ENCODE data around the gene CRIP1.

The CRIP1 gene, protein sequence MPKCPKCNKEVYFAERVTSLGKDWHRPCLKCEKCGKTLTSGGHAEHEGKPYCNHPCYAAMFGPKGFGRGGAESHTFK

DNA sequence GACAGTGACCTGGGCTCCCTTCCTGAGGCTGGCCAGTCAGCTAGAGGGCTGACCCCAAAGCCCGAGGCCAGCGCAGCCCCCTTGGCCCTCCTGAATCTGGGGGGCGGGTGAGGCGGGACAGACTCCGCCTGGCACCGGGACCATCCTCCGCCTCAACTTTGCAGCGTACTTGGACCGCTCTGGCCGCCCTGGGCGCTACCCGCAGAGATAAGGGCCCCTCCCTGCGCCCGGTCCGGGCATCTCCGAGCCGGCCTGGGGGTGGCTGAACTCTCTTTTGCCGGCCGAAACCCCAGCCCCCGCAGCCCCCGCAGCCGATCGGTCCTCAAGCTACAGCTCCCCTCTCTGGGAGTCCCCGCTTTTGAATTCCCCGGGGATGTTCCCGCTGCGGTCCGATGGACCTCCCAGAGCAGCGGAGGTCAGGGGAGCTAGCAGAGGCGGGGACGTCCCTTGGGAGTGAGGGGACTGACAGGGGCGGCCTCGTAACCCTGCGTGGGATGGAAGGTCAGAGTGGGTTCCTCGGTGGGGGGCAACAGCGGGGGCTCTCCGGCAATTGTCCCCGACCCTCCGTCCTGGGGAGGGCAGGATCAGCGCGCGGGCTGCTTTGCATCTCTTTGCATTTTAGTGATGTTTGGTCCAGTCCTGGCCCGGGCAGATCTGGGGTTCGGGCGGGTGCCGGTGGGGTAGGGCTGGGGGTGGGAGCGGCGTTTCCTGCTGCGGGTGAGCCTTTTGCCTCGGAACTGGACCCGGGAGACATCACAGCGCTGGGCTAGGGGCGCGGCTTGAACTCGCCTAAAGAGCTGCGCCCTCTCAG, at the start of gene CRIP1:
Gene CRIP1 (plus strand): TSS at position 724 of the 811 bp plus-strand sequence. CDS start 374 bp downstream, outside the sequence.
- no peak for DNase-seq

DNA sequence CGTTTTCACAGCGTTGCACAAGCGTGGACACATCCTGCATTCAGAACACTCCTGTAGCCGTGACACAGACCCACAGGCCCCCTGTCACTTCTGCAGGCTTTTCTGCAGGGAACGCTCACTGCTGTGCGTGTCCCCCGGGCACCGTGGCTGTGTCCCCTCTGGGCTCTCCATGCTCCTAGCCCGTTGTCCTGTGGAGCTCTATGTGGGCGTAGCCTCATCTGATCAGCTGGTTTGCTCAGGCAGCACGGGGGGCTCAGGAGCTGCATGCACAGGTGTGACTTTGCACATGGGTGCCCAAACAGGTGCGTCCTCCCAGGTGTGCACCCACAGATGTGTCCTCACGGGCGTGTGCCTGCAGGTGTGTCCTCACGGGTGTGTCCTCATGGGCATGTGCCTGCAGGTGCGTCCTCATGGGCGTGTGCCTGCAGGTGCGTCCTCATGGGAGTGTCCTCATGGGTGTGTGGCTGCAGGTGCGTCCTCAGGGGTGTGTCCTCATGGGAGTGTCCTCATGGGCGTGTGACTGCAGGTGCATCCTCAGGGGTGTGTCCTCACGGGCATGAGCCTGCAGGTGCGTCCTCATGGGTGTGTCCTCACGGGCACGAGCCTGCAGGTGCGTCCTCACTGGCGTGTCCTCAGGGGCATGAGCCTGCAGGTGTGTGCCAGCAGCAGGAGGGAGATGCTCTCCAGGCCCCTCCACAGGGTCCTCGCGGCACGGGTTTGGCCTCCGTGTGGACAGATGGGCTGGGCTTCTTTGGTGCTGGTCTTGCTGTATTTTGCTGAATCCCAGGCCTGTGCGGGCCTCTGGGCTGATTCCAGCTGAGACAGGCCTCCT, 49.6 kb upstream of the CRIP1 start:
- DNase-seq = no peak

DNA sequence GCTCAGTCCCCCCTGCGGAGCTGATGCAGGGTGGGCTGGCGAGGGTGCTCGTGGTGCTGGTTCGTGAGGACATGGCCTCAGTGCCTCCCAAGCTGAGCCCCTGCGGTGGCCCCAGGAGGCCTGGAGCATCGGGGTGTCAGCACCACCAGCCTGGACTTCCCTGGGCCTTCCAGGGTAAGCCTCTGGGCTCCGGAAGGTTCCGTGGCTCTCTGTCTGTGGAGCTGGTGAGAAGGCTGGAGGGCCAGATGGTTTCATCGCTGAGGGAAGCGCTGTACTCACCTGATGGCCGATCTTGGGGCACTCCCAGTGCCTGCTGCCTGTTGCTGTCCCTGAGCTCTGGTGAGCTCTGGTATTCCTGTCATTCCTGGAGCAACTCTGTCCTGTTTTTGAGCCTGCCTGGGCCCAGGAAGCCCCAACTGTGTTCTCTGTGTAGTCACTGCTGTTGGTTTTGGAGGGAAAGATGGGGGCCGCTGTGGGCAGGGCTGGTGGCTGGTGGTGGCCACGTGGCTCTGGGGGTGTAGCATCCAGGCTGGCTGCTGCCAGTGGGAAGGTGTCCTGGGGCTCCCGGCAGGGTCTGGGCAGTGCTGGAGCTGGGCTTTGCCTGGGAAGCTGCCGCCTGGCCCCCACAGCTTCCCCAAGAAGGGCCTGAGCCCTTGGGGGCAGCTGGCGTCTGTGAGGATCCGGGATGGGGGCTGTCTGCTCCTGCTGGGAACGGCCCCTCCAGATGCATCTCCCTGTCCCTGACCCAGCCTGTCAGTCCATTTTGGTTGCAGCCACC, 48.8 kb upstream of the CRIP1 start:
- no peak for DNase-seq

DNA sequence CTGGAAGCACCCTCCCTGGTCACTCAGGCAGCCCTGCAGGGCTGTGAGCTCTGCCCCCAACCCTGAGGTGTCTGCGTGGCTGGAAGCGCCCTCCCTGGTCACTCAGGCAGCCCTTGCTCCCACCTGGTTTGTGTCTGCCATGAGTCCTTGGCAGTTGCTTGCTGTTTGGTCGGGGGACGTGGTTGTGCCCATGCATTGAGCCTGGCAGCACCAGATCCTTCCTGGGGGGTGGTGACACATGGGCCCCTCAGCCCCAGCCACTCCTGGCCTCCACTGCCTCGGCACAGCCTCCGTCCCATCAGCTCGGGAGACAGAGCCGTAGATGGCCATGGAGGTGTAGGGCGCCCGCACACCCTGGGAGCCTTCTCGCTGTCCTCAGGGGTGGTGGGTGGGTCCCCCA, 47.5 kb upstream of the CRIP1 start:
- DNase-seq = no peak

DNA sequence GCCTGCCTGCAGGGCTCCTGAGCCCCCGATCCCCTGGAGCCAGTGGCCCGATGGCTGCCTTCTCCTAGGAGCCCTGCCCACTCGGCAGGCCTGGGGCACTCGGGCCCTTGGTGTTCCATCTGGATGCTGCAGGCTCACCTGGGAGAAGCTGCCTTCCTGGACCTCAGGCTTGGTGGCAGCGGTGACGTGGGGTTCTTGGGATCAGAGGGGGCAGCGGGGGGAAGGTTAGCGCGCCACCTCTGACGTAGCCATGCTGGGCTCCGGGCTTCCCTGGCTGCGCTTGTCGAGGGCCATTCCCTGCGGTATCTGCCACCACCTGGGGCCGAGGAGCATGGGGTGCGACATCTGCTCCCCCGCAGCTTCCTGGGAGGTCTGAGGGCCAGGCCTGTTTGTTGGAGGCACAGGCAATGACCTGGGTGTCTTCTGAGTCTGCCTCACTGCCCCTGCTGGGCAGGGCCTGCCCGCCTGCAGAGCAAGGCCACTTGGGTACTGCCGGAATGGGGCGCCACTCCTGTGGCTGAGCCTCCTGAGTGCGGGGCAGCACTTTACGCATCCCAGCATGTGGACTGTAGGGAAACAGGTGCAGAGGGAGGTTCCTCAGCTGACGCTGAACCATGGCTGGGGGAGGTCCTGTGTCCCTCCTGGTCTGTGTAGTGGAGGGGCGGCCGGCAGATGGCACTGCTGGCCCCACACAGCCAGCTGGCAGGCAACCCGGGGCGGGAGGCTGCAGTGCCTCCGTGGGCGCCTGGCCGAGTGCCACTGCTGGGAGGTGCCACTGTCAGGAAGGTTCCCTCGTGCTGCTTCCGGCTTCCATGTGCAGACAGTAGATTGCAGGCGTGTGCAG, 46.8 kb upstream of the CRIP1 start:
- no peak for DNase-seq

DNA sequence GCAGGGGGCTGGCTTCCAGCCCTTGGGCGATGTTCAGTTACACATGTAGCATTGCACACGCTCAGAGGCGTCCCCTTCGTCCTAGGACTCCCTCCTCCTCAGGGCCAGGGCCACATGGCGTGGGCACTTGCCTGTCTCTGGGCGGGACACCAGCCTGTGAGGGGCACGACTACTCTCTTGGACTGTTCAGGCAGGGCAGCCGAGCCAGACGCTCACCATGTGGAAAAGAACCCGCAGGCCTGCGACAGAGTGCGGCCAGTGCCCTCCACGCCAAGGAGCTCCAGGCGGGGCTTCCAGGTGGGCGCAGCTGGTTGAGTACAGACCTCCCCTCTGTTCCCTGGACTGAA, 46.2 kb upstream of the CRIP1 start:
- DNase-seq = no peak

DNA sequence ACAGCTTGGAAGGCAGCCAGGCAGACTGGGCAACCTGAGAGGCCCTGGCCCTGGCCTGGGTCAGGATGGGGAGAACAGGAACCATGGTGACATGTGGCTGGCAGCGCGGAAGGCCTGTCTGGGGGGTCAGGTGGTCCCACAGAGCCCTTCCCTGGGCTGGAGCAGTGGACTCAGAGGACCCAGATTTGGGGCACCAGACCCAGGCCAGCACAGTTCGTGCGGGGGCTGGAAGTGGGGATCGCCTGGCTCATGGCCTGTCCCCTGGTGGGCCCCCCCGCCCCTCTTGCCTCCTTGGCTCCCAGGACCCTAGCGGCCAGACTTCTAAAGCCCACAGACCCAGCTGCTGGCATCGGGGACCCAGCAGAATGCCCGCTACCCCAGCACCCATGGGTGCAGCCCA, 45.7 kb upstream of the CRIP1 start:
- no peak for DNase-seq

DNA sequence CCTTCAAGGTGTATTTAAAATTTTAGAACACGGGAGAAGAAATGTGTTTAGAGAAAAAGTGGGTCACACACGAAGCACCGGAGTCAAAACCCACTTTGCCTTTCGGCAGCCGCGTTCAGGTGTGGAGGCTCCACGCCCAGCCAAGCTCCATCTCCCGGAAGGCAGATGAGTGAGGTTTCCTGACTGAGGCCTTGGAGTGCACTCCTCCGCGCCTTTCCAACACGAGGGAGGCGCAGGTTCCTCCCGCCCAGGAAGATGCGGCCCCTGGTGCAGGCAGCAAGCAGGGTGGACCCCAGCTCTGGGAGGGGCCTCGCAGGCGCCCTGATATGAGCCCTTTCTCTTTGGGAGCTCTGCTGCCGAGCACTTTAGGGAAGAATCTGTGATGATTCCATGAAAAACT, 44.6 kb upstream of the CRIP1 start:
- DNase-seq = no peak

DNA sequence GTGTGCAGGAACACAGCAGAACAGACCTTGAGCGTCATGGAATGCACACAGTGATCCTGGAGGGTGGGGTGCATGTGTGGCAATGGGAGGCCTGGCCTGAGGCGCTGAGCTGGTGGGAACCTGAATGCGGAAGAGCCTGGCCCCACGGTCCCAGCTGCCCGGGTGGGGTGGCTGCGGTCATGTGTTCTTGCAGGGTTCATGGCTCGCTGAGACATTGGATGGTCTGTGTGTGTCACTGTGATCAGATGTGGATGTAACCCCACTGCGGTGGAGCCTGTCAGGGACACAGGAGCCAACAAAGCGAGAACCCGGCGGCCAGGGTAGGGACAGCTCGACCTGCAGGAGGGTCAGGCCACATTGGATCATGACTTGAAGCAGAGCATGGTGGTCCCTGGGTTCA, 43.9 kb upstream of the CRIP1 start:
- DNase-seq = no peak

DNA sequence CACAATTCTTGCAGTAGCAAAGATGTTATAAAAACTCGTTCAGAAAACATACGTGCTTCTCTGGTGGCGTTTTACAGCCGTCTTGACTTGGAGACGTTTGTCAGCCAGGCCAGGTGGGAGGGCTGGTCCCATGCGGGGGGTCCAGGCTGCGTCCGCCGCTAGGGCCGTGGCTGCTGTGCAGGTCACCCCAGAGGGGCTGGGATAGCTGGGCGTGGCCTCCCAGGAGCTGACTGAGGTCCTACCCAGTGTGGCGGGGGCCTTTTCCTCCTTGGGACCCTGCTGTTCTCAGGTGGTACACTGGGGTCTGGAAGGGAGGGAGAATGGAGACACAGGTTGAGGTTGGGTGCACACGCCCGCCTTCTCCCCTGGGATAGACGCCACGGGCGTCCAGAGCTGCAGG, 41.8 kb upstream of the CRIP1 start:
- DNase-seq = no peak

DNA sequence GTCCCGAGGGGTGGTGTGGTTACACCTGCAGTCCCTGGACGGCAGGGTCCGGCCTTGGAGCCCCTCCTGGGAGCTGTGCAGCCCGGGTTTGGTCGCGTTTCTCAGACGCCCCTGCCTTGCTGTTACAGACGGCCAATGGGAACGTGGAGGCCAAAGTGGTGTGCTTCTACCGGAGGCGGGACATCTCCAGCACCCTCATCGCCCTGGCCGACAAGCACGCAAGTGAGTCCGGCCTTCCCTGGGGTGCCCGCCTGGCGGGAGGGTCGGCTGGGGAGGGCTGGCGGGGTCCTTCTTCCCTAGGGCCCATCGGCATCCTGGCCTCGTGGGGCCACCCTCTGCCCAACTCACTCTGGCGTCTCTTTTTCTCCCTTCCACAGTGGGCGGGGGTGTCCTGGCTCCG, 41.4 kb upstream of the CRIP1 start:
- DNase-seq = no peak

DNA sequence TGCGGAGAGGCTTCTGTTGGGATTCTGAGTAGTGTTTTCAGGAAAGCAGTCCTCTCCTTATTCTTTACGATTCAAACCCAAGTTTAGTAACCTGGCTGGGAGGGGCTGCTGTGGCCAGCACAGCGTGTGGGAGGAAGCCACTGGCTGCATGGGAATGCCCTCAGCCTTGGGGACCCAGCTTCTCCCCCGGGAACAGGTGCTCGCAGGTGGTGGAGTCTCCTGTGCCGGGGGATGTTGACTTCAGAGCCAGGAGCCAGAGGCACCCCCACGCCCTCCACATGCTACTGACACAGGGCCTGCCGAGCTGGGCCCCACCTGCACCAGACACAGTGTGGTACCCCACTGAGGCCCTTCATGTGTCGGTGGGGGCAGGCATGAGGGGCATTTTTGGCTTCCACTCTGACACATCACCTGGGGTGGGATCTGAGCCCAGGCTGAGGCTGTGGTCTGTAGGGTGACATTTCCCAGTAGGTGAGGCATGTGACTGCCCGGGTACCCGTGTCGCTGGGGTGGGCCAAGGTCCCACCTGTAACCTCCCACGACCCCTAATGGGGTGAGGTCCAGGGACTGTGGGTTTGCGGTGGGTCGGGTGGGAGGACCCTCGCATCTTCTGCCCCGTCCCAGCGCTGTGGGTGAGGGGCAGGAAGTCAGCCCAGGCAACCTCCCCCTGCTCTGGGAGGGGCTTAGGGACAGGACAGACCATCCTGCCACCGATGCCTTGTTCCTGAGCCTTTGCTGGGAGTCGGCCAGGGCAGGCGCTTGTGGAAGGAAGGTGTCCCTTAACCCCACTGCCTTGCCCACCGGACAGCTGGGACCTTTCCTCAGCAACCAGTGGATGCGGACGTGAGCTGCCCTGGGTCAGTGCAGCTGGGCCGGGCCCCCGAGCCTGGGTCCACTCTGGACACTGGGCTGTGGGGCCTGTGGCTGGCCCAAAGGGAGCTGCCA, 40.5 kb upstream of the CRIP1 start:
- no peak for DNase-seq

DNA sequence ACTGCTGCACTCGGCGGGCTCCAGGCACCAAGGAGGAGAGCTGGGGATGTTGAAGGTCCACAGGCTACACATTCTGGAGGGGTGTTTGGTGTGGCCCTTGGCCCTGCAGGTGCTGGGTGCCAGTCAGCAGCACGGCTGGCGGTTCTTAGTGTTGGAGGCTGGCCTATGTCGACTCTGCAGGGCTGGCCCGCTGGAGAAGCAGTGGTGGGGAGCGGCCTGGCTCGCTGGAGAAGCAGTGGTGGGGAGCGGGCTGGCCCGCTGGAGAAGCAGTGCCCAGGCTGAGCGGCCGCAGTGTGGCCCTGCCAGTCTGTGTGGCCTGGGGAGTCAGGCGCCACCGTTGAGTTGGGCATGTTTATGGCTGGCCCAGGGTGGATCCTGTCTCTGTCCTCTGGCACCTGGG, 39.7 kb upstream of the CRIP1 start:
- DNase-seq = no peak

DNA sequence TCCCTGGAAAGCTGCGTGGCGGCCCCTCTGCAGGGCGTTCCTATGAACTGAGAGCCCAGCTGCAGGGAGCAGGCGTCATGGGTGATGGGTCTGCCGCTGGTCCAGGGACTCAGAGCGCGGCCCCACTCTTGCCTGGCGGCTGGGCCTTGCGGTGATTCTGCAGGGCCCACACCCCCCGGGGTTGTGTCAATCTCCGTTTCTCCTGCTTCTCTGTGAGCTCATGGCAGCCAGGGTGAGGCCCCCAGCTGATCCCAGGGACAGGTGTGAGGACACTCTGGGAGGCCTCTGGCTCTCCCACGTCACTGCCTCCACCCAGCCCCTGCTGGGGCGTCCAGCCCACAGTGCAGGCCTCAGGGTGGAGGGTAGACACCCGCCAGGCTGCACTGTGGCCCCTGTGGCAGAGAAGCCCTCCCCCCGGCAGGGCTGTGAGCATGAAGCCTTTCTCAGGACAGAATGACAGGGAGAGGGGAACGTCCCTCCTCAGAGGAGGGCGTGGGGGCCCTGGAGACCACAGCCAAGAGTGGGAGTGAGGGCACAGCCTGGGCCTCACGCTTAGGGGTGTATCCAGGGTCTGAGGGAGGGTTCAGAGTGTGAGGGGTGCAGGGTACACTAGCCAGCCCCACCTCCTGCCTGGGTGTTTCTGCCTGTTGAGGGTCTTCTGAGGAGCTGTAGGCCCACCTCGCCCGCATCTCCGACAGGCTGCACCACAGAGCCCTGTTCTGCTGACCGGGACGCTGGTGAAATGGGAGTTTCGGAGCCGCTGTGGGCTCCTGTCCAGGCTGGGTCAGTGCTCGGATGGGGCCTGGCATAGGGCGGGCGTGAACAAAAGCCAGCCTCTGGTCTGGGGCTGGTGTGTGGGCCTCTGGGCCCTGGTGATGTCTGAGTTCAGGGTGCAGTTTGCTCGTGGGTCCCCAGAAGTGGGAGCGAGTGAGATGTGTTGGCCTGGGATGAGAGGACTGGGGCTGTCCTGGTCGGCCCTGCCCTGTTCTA, 38.7 kb upstream of the CRIP1 start:
- DNase-seq = no peak

DNA sequence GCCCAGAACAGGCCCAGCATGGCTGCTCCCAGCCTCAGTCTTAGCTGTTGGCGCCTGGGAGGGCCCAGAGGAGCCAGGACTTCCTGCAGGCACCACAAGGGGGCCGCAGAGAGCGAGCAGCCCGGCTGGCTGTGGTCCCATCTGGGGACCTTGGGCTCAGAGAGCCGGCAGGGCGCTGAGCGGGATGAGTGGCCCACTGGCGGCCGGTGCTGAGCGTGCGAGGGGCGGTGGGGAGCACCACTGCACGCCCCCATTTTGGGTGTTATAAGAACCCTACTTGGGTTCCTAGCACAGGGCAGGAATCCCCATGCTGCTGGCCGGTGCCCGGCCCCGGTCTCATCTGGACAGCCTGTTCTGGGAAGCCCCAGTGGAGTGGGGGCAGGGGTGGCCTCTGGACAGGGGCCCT, 38.0 kb upstream of the CRIP1 start:
- no peak for DNase-seq

DNA sequence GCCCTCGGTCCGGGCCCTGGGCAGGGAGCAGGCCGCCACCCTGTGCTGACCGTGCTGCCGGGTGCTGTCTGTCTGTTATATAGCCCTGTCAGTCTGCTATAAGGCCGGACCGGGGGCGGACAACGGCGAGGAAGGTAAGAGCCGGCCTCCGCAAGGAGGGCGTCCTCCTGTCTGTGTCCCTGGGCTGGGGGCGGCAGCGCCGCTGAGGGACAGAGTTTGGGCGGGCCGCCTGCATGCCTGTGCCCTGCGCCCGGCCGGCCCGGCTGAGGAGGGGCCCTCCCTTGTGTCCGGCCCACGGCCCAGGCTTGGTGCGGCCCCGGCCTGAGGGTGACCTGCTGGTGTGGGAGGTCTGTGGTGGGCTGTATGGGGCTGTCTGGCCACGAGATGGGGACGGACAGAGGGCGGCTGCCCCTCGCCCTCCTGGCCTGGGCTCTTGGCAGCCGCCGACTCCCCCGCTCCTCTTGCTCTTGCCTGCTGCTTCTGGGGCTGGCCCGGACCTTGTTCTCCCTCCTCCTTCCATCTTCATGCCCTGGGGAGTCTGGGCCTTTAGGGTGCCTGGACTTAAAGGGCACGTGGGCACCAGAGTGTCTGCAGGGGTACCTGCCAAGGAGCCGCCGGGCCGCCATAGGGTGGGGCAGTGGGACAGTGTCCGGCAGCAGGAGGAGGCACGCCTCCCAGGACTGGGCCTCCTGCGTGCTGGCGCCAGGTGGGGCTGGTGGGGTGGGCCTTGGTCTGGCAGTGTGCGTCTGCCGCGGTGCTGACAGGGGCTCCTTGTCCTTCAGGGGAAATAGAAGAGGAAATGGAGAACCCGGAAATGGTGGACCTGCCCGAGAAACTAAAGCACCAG, 37.2 kb upstream of the CRIP1 start:
- no peak for DNase-seq

DNA sequence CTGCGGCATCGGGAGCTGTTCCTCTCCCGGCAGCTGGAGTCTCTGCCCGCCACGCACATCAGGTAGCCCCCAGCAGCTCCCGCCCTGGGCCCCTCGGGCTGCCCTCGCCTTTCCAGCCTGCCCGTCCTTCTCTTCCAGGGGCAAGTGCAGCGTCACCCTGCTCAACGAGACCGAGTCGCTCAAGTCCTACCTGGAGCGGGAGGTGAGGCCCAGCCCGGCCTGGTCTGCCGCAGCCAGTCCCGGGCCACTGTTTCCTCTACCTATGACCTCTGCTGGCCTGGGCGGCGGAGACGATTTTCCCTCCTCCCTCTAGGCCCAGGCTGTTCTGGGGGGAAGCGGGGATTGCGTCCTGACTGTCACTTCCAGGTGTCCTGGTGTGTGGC, 36.6 kb upstream of the CRIP1 start:
- DNase-seq = no peak

DNA sequence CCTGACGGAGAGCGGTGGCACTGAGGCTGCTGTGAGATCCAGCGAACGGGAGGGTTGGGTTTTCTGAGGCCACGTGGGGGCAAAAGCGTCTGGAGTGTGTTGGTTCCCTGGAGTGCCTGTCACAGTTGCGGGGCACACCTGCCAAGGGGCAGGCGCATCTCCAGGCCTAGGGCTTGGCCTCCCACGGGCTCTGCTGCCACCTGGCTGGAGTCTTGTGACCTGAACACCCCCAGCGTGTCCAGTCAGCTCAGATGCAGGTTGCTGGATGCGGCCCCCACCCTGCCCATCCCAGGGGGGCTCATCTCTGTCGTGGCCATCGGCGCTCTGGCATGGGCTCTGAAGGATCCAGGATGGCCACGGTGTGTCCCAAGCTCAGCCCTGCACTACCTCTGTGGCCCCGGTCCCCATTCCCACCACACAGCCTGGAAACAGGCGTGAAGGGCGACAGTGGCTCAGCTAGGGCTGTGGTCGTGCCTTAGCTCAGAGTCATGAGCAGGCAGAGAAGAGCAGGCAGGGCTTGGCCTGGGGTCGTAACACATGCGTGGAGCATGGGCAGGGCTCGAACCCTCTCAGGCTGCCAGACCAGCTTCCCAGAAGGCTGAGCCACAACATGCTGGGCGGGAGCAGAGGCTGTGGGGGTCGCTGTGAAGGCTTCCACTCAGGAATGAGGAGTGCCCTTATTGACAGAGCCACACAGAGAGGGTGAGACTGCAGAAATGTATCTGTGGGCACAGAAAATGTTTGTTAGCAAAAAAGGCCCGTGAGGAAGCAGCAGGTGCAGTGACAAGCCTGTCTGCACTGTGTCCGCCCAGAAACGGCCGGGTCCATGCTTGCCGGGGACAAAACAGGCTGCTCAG, 35.6 kb upstream of the CRIP1 start:
- no peak for DNase-seq
